GM19099 (cell line): ENCODE data around the gene ARHGEF5.

Experiments used
- POLR2A ChIP-seq: IDR thresholded peaks from 3 replicates; pipeline ENCODE4 v1.6.1; 2011; ENCODE audit warnings: low read depth; ENCODE audit not compliant: insufficient read length; ENCODE audit errors: extremely low read depth

ARHGEF5 gene

DNA sequence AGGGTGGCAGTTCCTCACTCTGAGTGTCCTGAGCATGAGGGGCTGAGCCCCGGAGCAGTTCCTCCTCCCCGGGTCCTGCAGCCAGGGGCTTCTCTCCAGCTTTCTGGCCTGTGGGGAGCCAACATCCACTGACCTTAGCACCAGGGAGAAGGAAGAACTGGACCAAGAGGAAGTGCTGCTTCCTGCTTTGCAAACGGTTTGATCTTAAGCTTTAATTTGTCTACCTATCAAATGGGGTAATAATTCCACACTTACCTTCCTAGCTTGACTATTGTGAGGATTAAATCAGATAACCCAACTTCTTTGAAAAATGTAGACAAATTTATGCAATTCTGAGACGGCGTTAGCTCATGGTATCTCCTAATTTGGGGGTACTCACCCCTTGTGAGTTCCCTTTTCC is 46.3 kb downstream of the ARHGEF5 start:
- TF ChIP-seq POLR2A = no peak

DNA sequence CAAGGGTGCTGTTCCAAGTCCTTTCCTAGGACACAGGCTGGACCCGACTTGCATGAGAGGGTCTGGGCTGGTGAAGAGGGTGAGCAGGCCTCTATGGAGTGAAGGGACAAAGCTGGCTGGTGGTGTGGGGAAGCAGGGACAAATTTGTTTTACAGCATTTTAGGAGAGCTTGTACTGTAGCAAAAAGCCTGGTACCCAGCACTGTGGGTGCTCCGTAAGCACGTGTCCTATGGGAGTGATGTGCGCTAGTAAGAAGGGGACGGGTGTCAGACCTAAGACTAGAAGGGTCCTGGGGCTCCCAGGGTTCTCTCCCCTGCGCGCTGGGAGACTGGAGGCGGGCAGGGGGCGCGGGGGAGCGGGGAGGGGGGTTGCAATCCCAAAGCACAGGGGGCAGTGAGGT is 47.9 kb downstream of the ARHGEF5 start:
- TF ChIP-seq POLR2A = no peak

DNA sequence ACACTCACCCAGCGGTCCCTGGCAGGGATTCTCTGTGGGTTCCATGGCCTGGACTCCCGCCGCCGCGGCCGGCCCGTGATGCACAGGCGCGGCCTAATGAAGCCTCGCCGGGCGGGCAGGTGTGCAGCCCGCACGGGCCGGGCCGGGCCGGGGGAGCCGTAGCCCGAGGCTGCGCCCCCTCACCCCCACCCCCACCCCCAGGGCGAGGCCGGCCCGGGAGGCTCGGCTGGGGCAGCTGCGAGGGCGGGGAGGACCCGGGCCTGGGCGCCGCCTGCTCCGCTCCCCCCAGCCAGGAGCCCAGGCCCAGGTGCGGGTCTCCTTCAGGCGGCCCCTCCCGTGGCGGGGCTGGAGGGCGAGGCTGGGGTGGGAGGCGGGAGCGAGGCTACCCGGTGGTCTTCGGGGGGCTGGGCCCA is 48.5 kb downstream of the ARHGEF5 start, which contains the start of gene NOBOX:
Gene NOBOX, minus strand, starts transcription at position 45 of the 413 bp plus-strand sequence.
- no peak for TF ChIP-seq POLR2A

DNA sequence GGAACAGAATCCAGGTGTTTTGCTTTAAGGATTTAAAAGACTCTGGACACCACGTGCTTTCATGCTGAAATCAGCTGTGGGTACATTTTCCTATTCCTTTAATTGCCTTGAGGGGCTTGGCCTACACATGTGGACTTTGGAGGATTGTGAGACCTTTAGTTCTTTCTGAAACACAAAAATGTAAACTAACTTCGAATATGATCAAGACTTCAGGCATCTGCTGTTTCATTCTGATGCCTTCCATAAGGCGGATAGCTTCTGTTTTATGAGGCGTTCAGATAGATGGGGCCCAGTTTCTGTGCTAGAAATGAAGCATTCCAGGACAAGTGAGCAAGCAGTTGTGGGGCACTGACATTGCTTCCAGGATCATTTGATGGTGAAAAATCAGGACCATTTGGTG is 49.7 kb downstream of the ARHGEF5 start:
- no peak for TF ChIP-seq POLR2A

DNA sequence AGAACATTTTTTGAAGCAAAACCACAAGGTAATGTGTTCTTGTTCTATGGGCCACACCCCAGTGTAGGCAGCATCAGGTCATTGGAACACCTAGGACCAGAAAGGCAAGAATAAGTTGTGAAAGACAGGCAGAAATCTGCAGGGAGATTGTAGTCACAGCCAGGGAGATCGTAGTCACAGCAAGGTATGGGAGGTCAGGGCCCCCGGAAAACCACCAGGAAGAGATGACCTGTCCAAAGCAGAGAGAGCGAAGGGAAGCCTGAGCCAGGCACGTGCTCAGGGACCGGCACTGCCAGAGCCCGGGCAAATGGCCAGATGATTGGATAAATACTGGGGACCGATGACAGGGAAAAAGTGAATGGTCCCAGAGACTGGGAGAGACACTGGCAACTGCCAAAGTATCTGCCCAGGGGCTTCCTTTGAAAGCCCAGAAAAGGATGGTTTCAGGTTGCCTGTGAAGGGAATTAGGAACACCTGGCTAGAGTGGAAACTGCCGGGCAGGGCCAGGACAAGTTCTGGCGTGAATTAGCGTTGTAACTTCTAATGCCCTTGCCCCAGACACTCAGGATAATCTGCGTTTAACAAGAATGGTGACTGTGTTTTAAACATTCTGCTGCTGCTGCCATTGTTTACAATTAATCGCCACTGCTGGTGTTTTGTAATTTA is 52.2 kb downstream of the ARHGEF5 start:
- no peak for TF ChIP-seq POLR2A

DNA sequence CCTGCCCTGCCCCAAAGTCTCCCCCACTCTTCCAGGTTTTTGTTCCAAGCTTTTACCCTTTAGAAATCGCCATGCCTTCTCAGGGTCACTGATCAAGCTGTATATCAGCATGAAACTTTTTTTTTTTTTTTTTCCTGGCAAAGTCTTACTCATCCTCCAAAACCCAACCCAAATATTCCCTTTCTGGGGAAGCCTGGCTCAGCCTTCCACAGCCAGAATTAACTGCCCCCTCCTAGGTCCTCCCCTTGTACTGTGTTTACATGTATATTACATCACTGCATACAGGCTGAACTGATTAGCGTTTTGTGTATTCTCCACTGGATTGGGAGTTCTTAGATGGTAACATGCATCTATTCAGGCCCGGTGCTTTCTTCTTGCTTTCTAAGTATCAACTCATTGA is 52.9 kb downstream of the ARHGEF5 start:
- no peak for TF ChIP-seq POLR2A

DNA sequence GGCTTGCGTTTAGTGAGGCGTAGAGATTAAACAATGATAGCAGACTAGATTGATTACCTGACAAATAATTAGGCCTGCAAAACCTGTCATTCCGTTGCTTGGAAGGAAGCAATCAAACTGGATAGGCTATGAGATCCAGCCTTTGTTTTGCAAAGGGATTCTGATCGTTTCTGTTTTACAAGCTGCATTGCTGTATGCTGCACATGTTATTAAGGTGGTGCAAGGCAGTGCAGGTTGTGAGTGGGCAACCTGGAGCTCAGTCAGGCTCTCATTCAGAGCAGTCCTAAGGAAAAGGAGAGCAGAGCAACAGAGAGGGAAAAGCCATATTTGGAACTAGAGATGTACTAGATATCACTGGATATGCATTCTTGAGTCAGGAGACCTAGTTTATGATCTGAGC is 55.2 kb downstream of the ARHGEF5 start:
- no peak for TF ChIP-seq POLR2A

DNA sequence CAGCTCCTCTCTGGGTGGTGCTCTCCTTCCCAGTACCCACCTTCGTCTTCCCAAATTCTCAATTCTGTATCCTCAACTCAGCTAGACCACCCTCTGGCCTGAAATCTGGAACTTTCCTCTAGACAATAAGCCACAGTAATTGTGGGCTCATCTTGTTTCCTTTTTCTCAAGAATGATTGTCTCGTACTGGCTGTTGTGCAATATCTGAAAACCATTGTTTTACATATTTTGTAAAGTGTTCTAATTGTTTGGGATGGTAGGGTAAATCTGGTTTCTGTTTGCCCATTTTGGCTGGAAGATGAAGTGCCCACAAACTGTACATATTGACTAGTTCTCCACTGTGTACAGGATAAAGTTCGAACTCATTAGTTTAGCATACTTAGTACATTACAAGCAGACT is 59.6 kb downstream of the ARHGEF5 start:
- TF ChIP-seq POLR2A = no peak

DNA sequence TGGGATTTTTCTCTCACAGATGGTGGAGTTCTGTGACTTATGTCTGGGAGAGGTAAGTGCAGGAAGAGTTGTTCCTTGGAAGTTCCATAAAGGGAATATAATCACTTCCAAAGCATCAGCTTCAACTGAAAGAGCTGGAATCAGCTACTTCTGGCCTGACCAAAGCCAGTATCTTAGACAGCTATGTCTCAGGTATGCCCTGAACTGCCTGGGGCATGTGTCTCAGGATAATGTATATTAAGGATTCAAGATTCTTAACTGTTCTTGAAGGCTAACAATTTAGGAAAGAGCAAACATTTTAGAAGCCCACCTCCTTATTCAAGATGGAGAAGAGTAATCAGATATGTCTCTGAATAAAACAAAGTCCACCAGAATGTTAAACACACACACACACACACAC is 60.7 kb downstream of the ARHGEF5 start:
- no peak for TF ChIP-seq POLR2A

DNA sequence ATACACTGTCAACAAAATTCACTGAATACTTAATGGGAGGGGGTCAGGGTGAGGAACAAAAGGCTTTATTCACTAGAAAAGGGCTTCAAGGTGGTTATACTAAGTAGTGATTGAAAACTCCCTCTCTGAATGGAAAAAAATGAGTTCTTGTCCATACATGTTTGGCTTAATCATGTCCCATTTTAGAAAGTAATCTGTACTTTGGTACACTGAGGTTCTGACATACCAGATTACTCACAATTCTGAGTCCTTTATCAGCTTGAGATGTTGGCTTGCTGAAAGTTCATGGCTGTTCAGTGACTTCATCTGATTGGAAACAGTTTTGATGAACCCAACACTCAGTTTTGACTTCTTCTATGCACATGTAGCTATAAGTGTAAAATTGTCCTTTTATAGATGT is 61.1 kb downstream of the ARHGEF5 start:
- no peak for TF ChIP-seq POLR2A

DNA sequence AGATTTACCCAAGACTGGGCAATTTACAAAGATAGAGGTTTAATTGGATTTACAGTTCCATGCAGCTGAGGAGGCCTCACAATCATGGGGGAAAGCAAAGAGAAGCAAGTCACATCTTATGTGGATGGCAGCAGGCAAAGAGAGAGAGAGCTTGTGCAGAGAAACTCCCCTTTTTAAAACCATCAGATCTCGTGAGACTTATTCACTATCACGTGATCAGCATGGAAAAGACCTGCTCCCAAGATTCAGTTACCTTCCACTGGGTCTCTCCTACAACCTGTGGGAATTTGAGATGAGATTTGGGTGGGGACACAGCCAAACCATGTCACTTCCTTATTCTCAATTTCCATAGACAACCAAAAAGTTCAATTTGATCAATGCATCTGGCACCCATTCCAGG is 73.2 kb downstream of the ARHGEF5 start:
- TF ChIP-seq POLR2A = no peak
